Small intestine (tissue), 7 donors: Measurements from ENCODE around the gene TES. TPM values are rescaled to one million over a fixed set of nuclear protein-coding genes. Genes with fewer than 3 reads are reported as not detected.

Experiments
- DNase-seq, 2 donors: peaks; one replicate each; pipeline versions ENCODE4 v3.0.0 to v3.0.0-alpha.2; 2013
- FAIRE-seq: peaks from 2 replicates; lab custom pipeline; 2012; peaks lifted over from hg19 to GRCh38; lab: Jason Lieb, UNC
- H3K27ac ChIP-seq, 3 donors: one replicate each; pipeline ENCODE4 v1.5.1; 2013; ENCODE audit warnings: low read length in 2 of 3, mild to moderate bottlenecking in 2 of 3, control low read depth in 1 of 3, inconsistent platforms in 1 of 3, low read depth in 1 of 3, moderate library complexity in 1 of 3
- H3K27me3 ChIP-seq, 3 donors: one replicate each; pipeline ENCODE4 v1.6.1; 2013; ENCODE audit warnings: low read length in 3 of 3, inconsistent platforms in 1 of 3; ENCODE audit not compliant: control insufficient read depth in 3 of 3, insufficient read depth in 3 of 3
- H3K36me3 ChIP-seq, 3 donors: one replicate each; pipeline ENCODE4 v1.6.1; 2013; ENCODE audit warnings: low read length in 3 of 3, inconsistent platforms in 1 of 3, low read depth in 1 of 3, mild to moderate bottlenecking in 1 of 3, moderate library complexity in 1 of 3; ENCODE audit not compliant: control insufficient read depth in 3 of 3, insufficient read depth in 2 of 3
- H3K4me1 ChIP-seq, 3 donors: one replicate each; pipeline ENCODE4 v1.6.1; 2013; ENCODE audit warnings: low read length in 2 of 3, inconsistent platforms in 1 of 3, low read depth in 1 of 3, mild to moderate bottlenecking in 1 of 3, moderate library complexity in 1 of 3; ENCODE audit not compliant: control insufficient read depth in 3 of 3, insufficient read depth in 2 of 3
- H3K4me3 ChIP-seq, 3 donors: one replicate each; pipeline ENCODE4 v1.5.1; 2013; ENCODE audit warnings: low read length in 3 of 3, control low read depth in 1 of 3, inconsistent platforms in 1 of 3, low read depth in 1 of 3, mild to moderate bottlenecking in 1 of 3, moderate library complexity in 1 of 3
- H3K9me3 ChIP-seq, 2 donors: one replicate each; pipeline ENCODE4 v1.6.1; 2013; ENCODE audit warnings: low read depth in 1 of 2, low read length in 1 of 2; ENCODE audit not compliant: control insufficient read depth in 2 of 2, insufficient read depth in 1 of 2
- WGBS, 3 donors: extraction: QIAGEN DNeasy Blood & Tissue Kit; methylation state at CpG; one replicate each; pipeline ENCODE4 v1.1.7; 2013; 5-methylcytosine and 5-hydroxymethylcytosine counted together
- polyA plus RNA-seq, 4 donors: library from polyadenylated mRNA; stranded (reverse) in 3 of 4; unstranded in 1 of 4; fragments of 200-250 nt in 3 of 4; fragments of 120-200 nt in 1 of 4; gene quantifications; one replicate each; pipeline versions ENCODE4 v1.2.1 to v1.2.3, GENCODE V29; 2013
- donor health status: healthy with polysubstance abuse.
- donor health status: control.
- donor health status: control.
- donor health status: Bipolar disorder and iron deficiency.
- donor health status: healthy.

TES gene
- polyA plus RNA-seq, 4 donors, result 43.2 to 69.7 (median 60.7) TPM

GRCh38 chr7:116196947-116197346, 13.4 kb upstream of the TES start:
- H3K4me3 ChIP-seq, result no peak overlapping the region
- H3K27me3 ChIP-seq, result no peaks in the 10 kb centered on the region
- H3K27ac ChIP-seq, result no peak overlapping the region
- no peaks in the 10 kb centered on the region for H3K9me3 ChIP-seq
- WGBS, 3 donors, result 91 to 97% (median 96%) methylated on average over 3 of the region's 3 CpGs
- FAIRE-seq (no peak), DNase-seq (no peak)
- H3K36me3 ChIP-seq, result no peaks in the 10 kb centered on the region
- no peaks in the 10 kb centered on the region for H3K4me1 ChIP-seq

GRCh38 chr7:116197360-116197759, 13.0 kb upstream of the TES start:
- FAIRE-seq (no peak), DNase-seq (no peak)
- Histone ChIP-seq H3K27me3 (no peaks in the 10 kb centered on the region), H3K9me3 (no peaks in the 10 kb centered on the region), H3K4me3 (no peak overlapping the region), H3K36me3 (no peaks in the 10 kb centered on the region), H3K27ac (no peak overlapping the region), H3K4me1 (no peaks in the 10 kb centered on the region)
- 96 to 98% (median 96%) methylated on average over 3 of the region's 3 CpGs for WGBS, 3 donors

GRCh38 chr7:116198748-116199410, 11.5 kb upstream of the TES start:
- no peak for FAIRE-seq

GRCh38 chr7:116200963-116201362, 9.4 kb upstream of the TES start:
- H3K36me3 ChIP-seq, result no peaks in the 10 kb centered on the region
- no peak overlapping the region for H3K27ac ChIP-seq
- FAIRE-seq (no peak), DNase-seq (no peak)
- H3K4me3 ChIP-seq, result no peak overlapping the region
- WGBS, 3 donors, result 29 to 37% (median 37%) methylated on average over 1 of the region's 1 CpG
- H3K4me1 ChIP-seq, result no peaks in the 10 kb centered on the region
- H3K27me3 ChIP-seq, result no peaks in the 10 kb centered on the region
- H3K9me3 ChIP-seq, result no peaks in the 10 kb centered on the region

More at GRCh38 chr7:116198748-116199410, 11.5 kb upstream of the TES start:
- Histone ChIP-seq H3K27ac (no peak overlapping the region), H3K9me3 (no peaks in the 10 kb centered on the region), H3K4me3 (no peak overlapping the region), H3K27me3 (no peaks in the 10 kb centered on the region), H3K36me3 (no peaks in the 10 kb centered on the region), H3K4me1 (no peaks in the 10 kb centered on the region)
- DNase-seq, result no peak
- 92 to 96% (median 94%) methylated on average over 5 of the region's 5 CpGs for WGBS, 3 donors

GRCh38 chr7:116206141-116206540, 4.2 kb upstream of the TES start:
- no peak for FAIRE-seq
- no peak overlapping the region for H3K4me3 ChIP-seq
- H3K9me3 ChIP-seq, result no peaks in the 10 kb centered on the region
- H3K36me3 ChIP-seq, result no peaks in the 10 kb centered on the region
- DNase-seq, result no peak
- 77 to 96% (median 95%) methylated on average over 1 of the region's 1 CpG for WGBS, 3 donors
- no peaks in the 10 kb centered on the region for H3K27me3 ChIP-seq
- H3K27ac ChIP-seq, result no peak overlapping the region
- no peaks in the 10 kb centered on the region for H3K4me1 ChIP-seq

GRCh38 chr7:116208919-116209318, 1.4 kb upstream of the TES start:
- Histone ChIP-seq H3K36me3 (no peaks in the 10 kb centered on the region), H3K4me3 (no peak overlapping the region), H3K27me3 (no peaks in the 10 kb centered on the region), H3K4me1 (peaks cover 0 to 2% (median 0%) of the 10 kb centered on the region in 3 donors), H3K27ac (no peak overlapping the region), H3K9me3 (no peaks in the 10 kb centered on the region)
- FAIRE-seq (no peak), DNase-seq (no peak)
- 65 to 86% (median 68%) methylated on average over 1 of the region's 1 CpG for WGBS, 3 donors

GRCh38 chr7:116209561-116210070, 723 bp upstream of the TES start:
- FAIRE-seq (no peak), DNase-seq (no peak)
- Histone ChIP-seq H3K36me3 (no peaks in the 10 kb centered on the region), H3K9me3 (no peaks in the 10 kb centered on the region), H3K4me1 (peaks cover 0 to 6% (median 2%) of the 10 kb centered on the region in 3 donors), H3K27ac (no peak overlapping the region), H3K27me3 (no peaks in the 10 kb centered on the region), H3K4me3 (no peak overlapping the region)
- 90 to 97% (median 95%) methylated on average over 6 of the region's 6 CpGs for WGBS, 3 donors

GRCh38 chr7:116211006-116211912, 920 bp downstream of the TES start:
- peak; percentile 96 for DNase-seq
- no peak for FAIRE-seq

More at GRCh38 chr7:116211006-116211912, 920 bp downstream of the TES start:
- Histone ChIP-seq H3K27ac (peak overlapping the region; percentile 92 to 98 (median 95)), H3K36me3 (no peaks in the 10 kb centered on the region), H3K9me3 (no peaks in the 10 kb centered on the region), H3K4me1 (peaks cover 0 to 6% (median 3%) of the 10 kb centered on the region in 3 donors), H3K4me3 (peak overlapping the region; percentile 89 to 95 (median 90)), H3K27me3 (no peaks in the 10 kb centered on the region)
- WGBS, 3 donors, result 0 to 1% (median 1%) methylated on average over 27 of the region's 27 CpGs
